IPS-20b (cell line): ENCODE measurements around the gene ORM1.

Source experiments
- H3K27ac ChIP-seq: one replicate; pipeline ENCODE4 v1.5.1; 2013; ENCODE audit warnings: low read length
- H3K27me3 ChIP-seq: 2 replicates; pipeline ENCODE4 v1.6.1; 2013; ENCODE audit warnings: mild to moderate bottlenecking, low read length, inconsistent platforms; ENCODE audit not compliant: insufficient read depth
- H3K36me3 ChIP-seq: 2 replicates; pipeline ENCODE4 v1.6.1; 2013; ENCODE audit warnings: low read depth, mild to moderate bottlenecking, inconsistent platforms, low read length, moderate library complexity; ENCODE audit not compliant: insufficient read depth
- H3K4me1 ChIP-seq: 2 replicates; pipeline ENCODE4 v1.6.1; 2013; ENCODE audit warnings: mild to moderate bottlenecking, control low read depth, inconsistent platforms, low read length, moderate library complexity; ENCODE audit not compliant: insufficient read depth
- H3K4me3 ChIP-seq: 2 replicates; pipeline ENCODE4 v1.5.1; 2013; ENCODE audit warnings: mild to moderate bottlenecking, low read length, inconsistent platforms
- H3K9ac ChIP-seq: 2 replicates; pipeline ENCODE4 v1.6.1; 2013; ENCODE audit warnings: low read depth, mild to moderate bottlenecking, inconsistent platforms, low read length, moderate library complexity
- H3K9me3 ChIP-seq: 2 replicates; pipeline ENCODE4 v1.6.1; 2013; ENCODE audit warnings: mild to moderate bottlenecking, low read depth, low read length, inconsistent platforms; ENCODE audit not compliant: insufficient read depth

The ORM1 gene

GRCh38 chr9:114282104-114282485, 40.8 kb upstream of the ORM1 start:
- Histone ChIP-seq H3K9ac (no peak overlapping the region), H3K27me3 (no peaks in the 10 kb centered on the region), H3K9me3 (no peaks in the 10 kb centered on the region), H3K4me3 (no peak overlapping the region), H3K36me3 (no peaks in the 10 kb centered on the region; the same call in 1 of the 2 replicates), H3K27ac (no peak overlapping the region), H3K4me1 (no peaks in the 10 kb centered on the region)

- H3K36me3 ChIP-seq, result no peaks in the 10 kb centered on the region; the same call in 1 of the 2 replicates
- no peaks in the 10 kb centered on the region for H3K9me3 ChIP-seq
- no peak overlapping the region for H3K4me3 ChIP-seq
- no peak overlapping the region for H3K27ac ChIP-seq
- H3K4me1 ChIP-seq, result no peaks in the 10 kb centered on the region
- H3K27me3 ChIP-seq, result no peaks in the 10 kb centered on the region
- no peak overlapping the region for H3K9ac ChIP-seq
Measured at GRCh38 chr9:114282507-114282906, 40.4 kb upstream of the ORM1 start.

- Histone ChIP-seq H3K27me3 (no peaks in the 10 kb centered on the region), H3K4me3 (no peak overlapping the region), H3K9me3 (no peaks in the 10 kb centered on the region), H3K36me3 (no peaks in the 10 kb centered on the region; the same call in 1 of the 2 replicates), H3K27ac (no peak overlapping the region), H3K9ac (no peak overlapping the region), H3K4me1 (peaks cover 2% of the 10 kb centered on the region)
Measured at GRCh38 chr9:114282926-114283325, 40.0 kb upstream of the ORM1 start.

GRCh38 chr9:114283551-114284111, 39.3 kb upstream of the ORM1 start:
- no peaks in the 10 kb centered on the region for H3K27me3 ChIP-seq
- no peaks in the 10 kb centered on the region; the same call in 1 of the 2 replicates for H3K36me3 ChIP-seq
- H3K4me3 ChIP-seq, result no peak overlapping the region
- H3K9ac ChIP-seq, result no peak overlapping the region
- H3K27ac ChIP-seq, result no peak overlapping the region
- no peaks in the 10 kb centered on the region for H3K9me3 ChIP-seq
- peaks cover 9% of the 10 kb centered on the region for H3K4me1 ChIP-seq

GRCh38 chr9:114284316-114285060, 38.4 kb upstream of the ORM1 start:
- Histone ChIP-seq H3K36me3 (no peaks in the 10 kb centered on the region; the same call in 1 of the 2 replicates), H3K4me1 (peaks cover 9% of the 10 kb centered on the region), H3K27me3 (no peaks in the 10 kb centered on the region), H3K4me3 (no peak overlapping the region), H3K27ac (no peak overlapping the region), H3K9ac (no peak overlapping the region), H3K9me3 (no peaks in the 10 kb centered on the region)

GRCh38 chr9:114285166-114285867, 37.6 kb upstream of the ORM1 start:
- H3K27me3 ChIP-seq, result no peaks in the 10 kb centered on the region
- H3K4me1 ChIP-seq, result peaks cover 9% of the 10 kb centered on the region
- H3K9ac ChIP-seq, result no peak overlapping the region
- no peaks in the 10 kb centered on the region for H3K9me3 ChIP-seq
- no peak overlapping the region for H3K27ac ChIP-seq
- H3K36me3 ChIP-seq, result no peaks in the 10 kb centered on the region; the same call in 1 of the 2 replicates
- no peak overlapping the region for H3K4me3 ChIP-seq

- no peak overlapping the region for H3K4me3 ChIP-seq
- no peaks in the 10 kb centered on the region for H3K27me3 ChIP-seq
- no peak overlapping the region for H3K9ac ChIP-seq
- no peak overlapping the region for H3K27ac ChIP-seq
- H3K36me3 ChIP-seq, result no peaks in the 10 kb centered on the region; the same call in 1 of the 2 replicates
- peaks cover 9% of the 10 kb centered on the region for H3K4me1 ChIP-seq
- no peaks in the 10 kb centered on the region for H3K9me3 ChIP-seq
Measured at GRCh38 chr9:114286146-114286679, 36.7 kb upstream of the ORM1 start.

GRCh38 chr9:114287001-114287762, 35.7 kb upstream of the ORM1 start:
- Histone ChIP-seq H3K27me3 (no peaks in the 10 kb centered on the region), H3K27ac (no peak overlapping the region), H3K4me1 (peaks cover 9% of the 10 kb centered on the region), H3K9ac (no peak overlapping the region), H3K4me3 (no peak overlapping the region), H3K9me3 (no peaks in the 10 kb centered on the region), H3K36me3 (peaks cover 1% of the 10 kb centered on the region; the same call in 1 of the 2 replicates)

- Histone ChIP-seq H3K9me3 (no peaks in the 10 kb centered on the region), H3K4me1 (peaks cover 9% of the 10 kb centered on the region), H3K27ac (no peak overlapping the region), H3K36me3 (peaks cover 7% of the 10 kb centered on the region; the same call in 1 of the 2 replicates), H3K27me3 (no peaks in the 10 kb centered on the region), H3K4me3 (no peak overlapping the region), H3K9ac (no peak overlapping the region; the same call in 1 of the 2 replicates)
Measured at GRCh38 chr9:114287763-114288192, 35.1 kb upstream of the ORM1 start.

- Histone ChIP-seq H3K9me3 (no peaks in the 10 kb centered on the region), H3K4me1 (peaks cover 9% of the 10 kb centered on the region), H3K9ac (no peak overlapping the region; the same call in 1 of the 2 replicates), H3K4me3 (no peak overlapping the region), H3K27ac (no peak overlapping the region), H3K36me3 (peaks cover 14% of the 10 kb centered on the region; the same call in 1 of the 2 replicates), H3K27me3 (no peaks in the 10 kb centered on the region)
Measured at GRCh38 chr9:114288193-114289091, 34.5 kb upstream of the ORM1 start.
